Astrocyte of the spinal cord (primary cell): ENCODE measurements around the gene TLR10.

ENCODE experiments used
- DNase-seq: peaks from one replicate; pipeline ENCODE4 v3.0.0; 2011; ENCODE audit warnings: low read depth, low spot score
- H3K4me3 ChIP-seq: 2 replicates; pipeline ENCODE4 v1.5.1; 2011; ENCODE audit warnings: low read depth, mild to moderate bottlenecking, low read length, moderate library complexity
- CTCF ChIP-seq: IDR thresholded peaks from 2 replicates; pipeline ENCODE4 v1.5.1; 2012; ENCODE audit warnings: low read depth, mild to moderate bottlenecking, low read length, inconsistent platforms
- in situ Hi-C: cut with HindIII; loops from 2 replicates; pipeline ENCODE4 v1.10.0; 2017; ENCODE audit warnings: low sequenced_read_pairs

Gene TLR10

GRCh38 chr4:38785901-38786402 is 3.2 kb upstream of the TLR10 start:
- no peak for TF ChIP-seq CTCF
- H3K4me3 ChIP-seq, result no peak overlapping the region
- in situ Hi-C loops, result no loop called here
- no peak for DNase-seq

GRCh38 chr4:38785041-38785790 is 2.4 kb upstream of the TLR10 start:
- no peak overlapping the region for H3K4me3 ChIP-seq
- no peak for TF ChIP-seq CTCF
- in situ Hi-C loops, result no loop called here
- DNase-seq, result no peak

- no peak for DNase-seq
- in situ Hi-C loops, result no loop called here
- H3K4me3 ChIP-seq, result no peak overlapping the region
- TF ChIP-seq CTCF, result no peak
Measured at GRCh38 chr4:38784141-38784540, 1.4 kb upstream of the TLR10 start.

- no peak for TF ChIP-seq CTCF
- in situ Hi-C loops, result no loop called here
- no peak overlapping the region for H3K4me3 ChIP-seq
- no peak for DNase-seq
Measured at GRCh38 chr4:38783109-38783460, 295 bp upstream of the TLR10 start.

- no peak overlapping the region for H3K4me3 ChIP-seq
- TF ChIP-seq CTCF, result no peak
- in situ Hi-C loops, result no loop called here
- DNase-seq, result no peak
Measured at GRCh38 chr4:38781854-38782261, 932 bp downstream of the TLR10 start.

- no peak for TF ChIP-seq CTCF
- in situ Hi-C loops, result no loop called here
- no peak for DNase-seq
- H3K4me3 ChIP-seq, result no peak overlapping the region
Measured at GRCh38 chr4:38780833-38781484, 1.8 kb downstream of the TLR10 start.
